GM12878 (cell line): Measurements from ENCODE around the gene VWA3A. TPM values are rescaled to one million over a fixed set of nuclear protein-coding genes. Genes with fewer than 3 reads are reported as not detected.
A peak's percentile ranks its signal among the peaks of the same experiment; 100 is the strongest.

Experiments
- ATAC-seq: fragments of 200-7000 bp; cut with Tn5 transposase; 3 replicates; pipeline ENCODE4 v1.9.1; 2020; ENCODE audit warnings: mild to moderate bottlenecking, moderate library complexity
- BruUV-seq: library from RNA; stranded (reverse); fragments of 400-500 nt; replicated peaks from 2 replicates; lab custom pipeline; 2021; lab: Mats Ljungman, UMichigan
- CTCF ChIA-PET: fragments of 300-600 bp; sonication (Branson Sonifier 250); formaldehyde crosslinking; extraction: SDS; loops from one replicate; lab custom pipeline; 2021; ENCODE audit warnings: inconsistent platforms; lab: Yijun Ruan, JAX
- POLR2A ChIA-PET: fragments of 350-600 bp; formaldehyde crosslinking; extraction: SDS; loops from one replicate; lab custom pipeline; 2021; ENCODE audit warnings: inconsistent platforms; lab: Charles Lee
- RAD21 ChIA-PET: fragments of 300-600 bp; sonication (Branson Sonifier 250); formaldehyde crosslinking; loops from one replicate; lab custom pipeline; 2023; ENCODE audit warnings: antibody characterized with exemption; ENCODE audit not compliant: unreplicated experiment; lab: Charles Lee
- SMC1A ChIA-PET: fragments of 300-600 bp; sonication (Branson Sonifier 250); formaldehyde crosslinking; loops from one replicate; lab custom pipeline; 2023; ENCODE audit not compliant: unreplicated experiment, uncharacterized antibody; lab: Charles Lee
- DNase-seq: peaks from one replicate; pipeline ENCODE4 v3.0.0-alpha.2; 2011; ENCODE audit warnings: low read depth, low spot score
- FAIRE-seq: peaks from 3 replicates; lab custom pipeline; 2011; peaks lifted over from hg19 to GRCh38; lab: Jason Lieb, UNC
- H2AFZ ChIP-seq: 2 replicates; pipeline ENCODE4 v1.6.0; 2011; ENCODE audit warnings: low read depth, low read length, control low read depth; ENCODE audit not compliant: control insufficient read depth
- H3K27ac ChIP-seq: 2 replicates; pipeline ENCODE4 v1.5.1; 2011; ENCODE audit warnings: control low read depth; ENCODE audit not compliant: control insufficient read depth, insufficient read depth
- H3K27me3 ChIP-seq, 2 experiments: replicated peaks in 1 of 2; 2 replicates each; pipeline versions ENCODE4 v1.6.0 to v1.6.1; 2011; ENCODE audit warnings: low read length in 1 of 2; ENCODE audit not compliant: control insufficient read depth in 2 of 2, insufficient read depth in 2 of 2
- H3K36me3 ChIP-seq, 2 experiments: 2 replicates each; pipeline ENCODE4 v1.5.1; 2011; ENCODE audit warnings: low read length in 1 of 2; ENCODE audit not compliant: control insufficient read depth in 2 of 2, insufficient read depth in 2 of 2
- H3K4me1 ChIP-seq: 2 replicates; pipeline ENCODE4 v1.6.1; 2011; ENCODE audit warnings: mild to moderate bottlenecking, low read length, moderate library complexity, mixed read lengths; ENCODE audit not compliant: control insufficient read depth, insufficient read depth
- H3K4me2 ChIP-seq: 2 replicates; pipeline ENCODE4 v1.6.0; 2011; ENCODE audit warnings: control low read depth; ENCODE audit not compliant: control insufficient read depth, insufficient read depth
- H3K4me3 ChIP-seq: fragments of 200-600 bp; sonication (generic); 2 replicates; pipeline ENCODE4 v1.5.1; 2016
- H3K79me2 ChIP-seq: 2 replicates; pipeline ENCODE4 v1.6.0; 2011; ENCODE audit warnings: low read length; ENCODE audit not compliant: control insufficient read depth, insufficient read depth
- H3K9ac ChIP-seq: 2 replicates; pipeline ENCODE4 v1.8.0; 2011; ENCODE audit warnings: low read length, control low read depth, mixed read lengths; ENCODE audit not compliant: control insufficient read depth, insufficient read depth
- H3K9me3 ChIP-seq: replicated peaks from 3 replicates; pipeline ENCODE4 v1.5.1; 2011; ENCODE audit warnings: mild to moderate bottlenecking, low read length; ENCODE audit not compliant: control insufficient read depth, insufficient read depth
- H4K20me1 ChIP-seq: 2 replicates; pipeline ENCODE4 v1.6.0; 2011; ENCODE audit not compliant: control insufficient read depth, insufficient read depth
- ATF7 ChIP-seq: fragments of 450-650 bp; IDR thresholded peaks from 2 replicates; pipeline ENCODE4 v1.6.1; 2016; ENCODE audit warnings: low read depth, mild to moderate bottlenecking
- SPI1 ChIP-seq: IDR thresholded peaks from 2 replicates; pipeline ENCODE4 v1.6.1; 2011; ENCODE audit warnings: low read depth, mild to moderate bottlenecking, low read length, moderate library complexity, borderline replicate concordance; ENCODE audit not compliant: insufficient read depth
- WGBS: methylation state at CpG from one replicate; pipeline ENCODE4 v1.1.6; 2016; ENCODE audit warnings: low lambda C conversion rate; ENCODE audit not compliant: insufficient replicate concordance, insufficient coverage; ENCODE audit errors: missing lambda C conversion rate; 5-methylcytosine and 5-hydroxymethylcytosine counted together
- in situ Hi-C: fragments of 300-500 bp; cut with MboI; formaldehyde crosslinking; loops from 9 replicates; pipeline ENCODE4 v1.14.3; 2018; ENCODE audit warnings: mixed read lengths
- intact Hi-C: fragments of 100-400 bp; cut with micrococcal nuclease; formaldehyde crosslinking; loops from one replicate; pipeline ENCODE4 v1.14.2; 2022; ENCODE audit not compliant: unreplicated experiment
- polyA plus RNA-seq, 11 experiments: library from polyadenylated mRNA; depleted of rRNA in 4 of 11; unstranded in 6 of 11; stranded (reverse) in 5 of 11; fragments of >200 nt; fragmentation: Nextera tagmentation in 4 of 11; fragmentation: Illumina TruSeq in 1 of 11; extraction: Ambion mirVana in 4 of 11; extraction: Trizol in 1 of 11; gene quantifications; 1 replicate in 1 of 11; 2 replicates in 10 of 11; pipeline versions ENCODE4 v1.2.1 to v1.2.3, GENCODE V29; 2011 to 2016; ENCODE audit warnings: inconsistent platforms in 2 of 11, missing spikeins in 2 of 11, low read depth in 1 of 11
- total RNA-seq, 4 experiments: library from RNA; depleted of rRNA in 3 of 4; stranded (reverse); fragments of >200 nt in 3 of 4; fragmentation: Illumina TruSeq in 1 of 4; extraction: Trizol in 1 of 4; gene quantifications; 2 replicates each; pipeline versions ENCODE4 v1.2.1 to v1.2.3, GENCODE V29; 2013 to 2021
- TF ChIP-seq, protein P1 (sequence below): fragments of 450-650 bp; IDR thresholded peaks from 2 replicates; pipeline ENCODE4 v1.6.1; 2017; ENCODE audit warnings: low read depth, mild to moderate bottlenecking, moderate library complexity

VWA3A gene
- total and polyA plus RNA-seq, 10 of the 15 experiments (the other 5 are each of a cell fraction or from before 2014, with no cell fraction given) = 0.01 TPM; not detected in 9

DNA sequence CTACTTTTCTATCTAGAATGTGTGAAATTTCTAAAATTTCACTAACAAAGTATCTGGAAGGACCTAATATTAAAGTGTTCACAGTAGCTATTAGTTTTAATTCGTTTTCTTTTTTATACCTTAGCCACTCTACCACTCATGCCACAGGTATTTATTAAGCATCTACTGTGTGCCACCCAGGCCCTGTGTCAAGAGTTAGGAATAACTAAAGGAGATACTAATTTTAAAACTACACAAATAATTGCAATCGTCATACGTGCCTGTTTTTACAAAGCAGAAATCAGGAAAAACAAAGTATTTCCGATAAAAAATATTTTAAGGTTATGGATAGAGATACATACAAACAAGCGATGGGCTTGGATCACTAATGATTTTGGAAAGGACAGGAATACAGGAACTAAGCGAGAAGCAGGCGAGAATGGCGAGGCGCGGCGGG, 113.3 kb downstream of the VWA3A start:
- peak overlapping the region; percentile 71 for H2AFZ ChIP-seq
- peaks cover 1 to 2% of the 10 kb centered on the region in 2 experiments; a peak in 1 of 4 replicates for H3K36me3 ChIP-seq
- POLR2A ChIA-PET = interaction anchor here (1.1 to 7.1 kb wide), 5 partner anchors 12 to 92 kb away, joined by 3 to 104 read pairs (median 6); partner anchors contain the start of gene POLR3E
- TF ChIP-seq SPI1 (no peak), ATF7 (peak; percentile 42; the same call in 1 of the 2 replicates)
- TF ChIP-seq, protein P1, sequence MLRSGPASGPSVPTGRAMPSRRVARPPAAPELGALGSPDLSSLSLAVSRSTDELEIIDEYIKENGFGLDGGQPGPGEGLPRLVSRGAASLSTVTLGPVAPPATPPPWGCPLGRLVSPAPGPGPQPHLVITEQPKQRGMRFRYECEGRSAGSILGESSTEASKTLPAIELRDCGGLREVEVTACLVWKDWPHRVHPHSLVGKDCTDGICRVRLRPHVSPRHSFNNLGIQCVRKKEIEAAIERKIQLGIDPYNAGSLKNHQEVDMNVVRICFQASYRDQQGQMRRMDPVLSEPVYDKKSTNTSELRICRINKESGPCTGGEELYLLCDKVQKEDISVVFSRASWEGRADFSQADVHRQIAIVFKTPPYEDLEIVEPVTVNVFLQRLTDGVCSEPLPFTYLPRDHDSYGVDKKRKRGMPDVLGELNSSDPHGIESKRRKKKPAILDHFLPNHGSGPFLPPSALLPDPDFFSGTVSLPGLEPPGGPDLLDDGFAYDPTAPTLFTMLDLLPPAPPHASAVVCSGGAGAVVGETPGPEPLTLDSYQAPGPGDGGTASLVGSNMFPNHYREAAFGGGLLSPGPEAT = peak; percentile 57; the same call in 1 of the 2 replicates
- H3K27me3 ChIP-seq = no peaks in the 10 kb centered on the region
- WGBS = 3% methylated on average over 11 of the region's 11 CpGs
- H3K79me2 ChIP-seq = peaks cover 45% of the 10 kb centered on the region
- no peaks in the 10 kb centered on the region for H4K20me1 ChIP-seq
- CTCF ChIA-PET = interaction anchor here (1.0 to 7.9 kb wide), 6 partner anchors 9 to 93 kb away, joined by 3 to 91 read pairs (median 24); partner anchors contain the start of gene POLR3E
- RAD21 ChIA-PET = interaction anchor here (1.0 to 7.4 kb wide), 7 partner anchors 11 to 92 kb away, joined by 3 to 74 read pairs (median 11); partner anchors contain the start of gene POLR3E
- peak overlapping the region; percentile 70 for H3K4me2 ChIP-seq
- peaks cover 5% of the 10 kb centered on the region; the same call in 1 of the 2 replicates for H3K4me1 ChIP-seq
- FAIRE-seq = peak; percentile 35
- H3K9me3 ChIP-seq = peaks cover 1% of the 10 kb centered on the region; the same call in 2 of the 3 replicates
- intact Hi-C loops = loop anchor here (1.0 kb wide), 2 partner anchors 10 to 92 kb away; partner anchors contain the start of gene POLR3E
- SMC1A ChIA-PET = interaction anchor here (2.0 to 8.9 kb wide), 5 partner anchors 11 to 95 kb away, joined by 9 to 83 read pairs (median 23); partner anchors contain the start of gene POLR3E
- peak overlapping the region; percentile 57 for H3K27ac ChIP-seq
- no peak for ATAC-seq
- H3K9ac ChIP-seq = peak overlapping the region; percentile 42
- no peak for DNase-seq
- in situ Hi-C loops = no loop called here
- H3K4me3 ChIP-seq = peak overlapping the region; percentile 16; the same call in 1 of the 2 replicates
- TSS peak; percentile 95 for BruUV-seq
